Neural progenitor cell (in vitro differentiated cells): ENCODE measurements around the gene HMX2.

Source experiments
- EZH2phosphoT487 ChIP-seq: fragments of 200-600 bp; sonication (generic); IDR thresholded peaks from 2 replicates; pipeline ENCODE4 v1.6.1; 2017; ENCODE audit warnings: antibody characterized with exemption
- TF ChIP-seq, protein P1 (sequence below): fragments of 200-600 bp; sonication (generic); IDR thresholded peaks from 2 replicates; pipeline ENCODE4 v1.5.1; 2017; ENCODE audit warnings: antibody characterized with exemption, mild to moderate bottlenecking

GRCh38 chr10:123141791-123142700 lies 5.9 kb upstream of the HMX2 start:
- TF ChIP-seq, protein P1, sequence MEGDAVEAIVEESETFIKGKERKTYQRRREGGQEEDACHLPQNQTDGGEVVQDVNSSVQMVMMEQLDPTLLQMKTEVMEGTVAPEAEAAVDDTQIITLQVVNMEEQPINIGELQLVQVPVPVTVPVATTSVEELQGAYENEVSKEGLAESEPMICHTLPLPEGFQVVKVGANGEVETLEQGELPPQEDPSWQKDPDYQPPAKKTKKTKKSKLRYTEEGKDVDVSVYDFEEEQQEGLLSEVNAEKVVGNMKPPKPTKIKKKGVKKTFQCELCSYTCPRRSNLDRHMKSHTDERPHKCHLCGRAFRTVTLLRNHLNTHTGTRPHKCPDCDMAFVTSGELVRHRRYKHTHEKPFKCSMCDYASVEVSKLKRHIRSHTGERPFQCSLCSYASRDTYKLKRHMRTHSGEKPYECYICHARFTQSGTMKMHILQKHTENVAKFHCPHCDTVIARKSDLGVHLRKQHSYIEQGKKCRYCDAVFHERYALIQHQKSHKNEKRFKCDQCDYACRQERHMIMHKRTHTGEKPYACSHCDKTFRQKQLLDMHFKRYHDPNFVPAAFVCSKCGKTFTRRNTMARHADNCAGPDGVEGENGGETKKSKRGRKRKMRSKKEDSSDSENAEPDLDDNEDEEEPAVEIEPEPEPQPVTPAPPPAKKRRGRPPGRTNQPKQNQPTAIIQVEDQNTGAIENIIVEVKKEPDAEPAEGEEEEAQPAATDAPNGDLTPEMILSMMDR = no peak
- TF ChIP-seq EZH2phosphoT487 = peak; percentile 88
